ENCODE data around the gene TRIM47. TPM values are rescaled to one million over a fixed set of nuclear protein-coding genes. Genes with fewer than 3 reads are reported as not detected.
A peak's percentile ranks its signal among the peaks of the same experiment; 100 is the strongest.

TRIM47 gene
- total and polyA plus RNA-seq, 2 of the 13 experiments (the other 11 are each of a cell fraction or from before 2014, with no cell fraction given), result 33.5 to 82.0 TPM

DNA sequence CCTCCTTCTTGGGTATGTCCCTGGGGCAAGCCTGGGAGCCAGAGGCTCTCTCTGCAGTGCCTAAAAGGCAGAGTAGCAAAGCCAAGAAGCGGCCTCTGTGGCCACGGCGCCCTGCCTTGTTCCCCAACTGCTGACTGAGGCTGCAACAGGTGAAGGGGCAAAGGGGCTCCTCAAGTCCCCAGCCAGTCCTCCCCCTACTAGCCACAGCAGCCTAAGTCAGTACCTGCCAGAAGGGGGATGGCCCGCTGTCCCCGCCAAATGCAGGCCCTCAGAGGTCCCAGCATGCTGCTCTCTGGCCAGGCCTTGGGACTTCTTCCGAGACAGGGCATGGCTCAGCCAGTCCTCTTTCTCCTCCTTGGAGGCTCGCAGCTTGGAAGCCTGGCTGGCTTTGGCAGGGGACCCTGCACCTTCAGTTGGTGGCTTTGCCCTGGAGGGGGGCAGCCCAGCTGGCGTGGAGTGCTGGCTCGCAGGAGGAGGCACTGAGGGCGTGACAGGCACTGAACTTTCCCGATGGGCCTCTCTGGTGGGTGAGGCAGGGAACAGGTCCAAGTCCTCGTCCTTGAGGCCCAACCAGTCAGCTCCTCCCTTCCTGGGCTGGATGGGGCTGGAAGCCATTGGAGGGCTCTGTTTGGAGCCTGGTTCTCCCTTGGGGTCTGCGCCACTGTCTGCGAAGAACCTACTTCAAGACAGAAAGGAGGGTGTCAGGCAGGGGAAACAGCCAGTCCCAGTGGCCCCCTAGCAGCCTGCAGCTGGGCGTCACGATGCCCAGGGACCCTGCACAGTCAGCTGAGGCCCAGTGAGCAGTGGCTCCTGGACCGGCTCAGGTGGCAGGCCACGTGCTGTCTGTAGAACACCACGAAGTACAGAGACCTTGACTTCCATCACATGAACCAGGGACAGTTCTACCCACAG lies 44.8 kb upstream of the TRIM47 start (continued):
- peak; percentile 32; the same call in 1 of the 2 replicates for TF ChIP-seq HOXA5 (CRISPR knock-in tag; IDR thresholded peaks at IDR 0.05)
- TF ChIP-seq, protein P1, sequence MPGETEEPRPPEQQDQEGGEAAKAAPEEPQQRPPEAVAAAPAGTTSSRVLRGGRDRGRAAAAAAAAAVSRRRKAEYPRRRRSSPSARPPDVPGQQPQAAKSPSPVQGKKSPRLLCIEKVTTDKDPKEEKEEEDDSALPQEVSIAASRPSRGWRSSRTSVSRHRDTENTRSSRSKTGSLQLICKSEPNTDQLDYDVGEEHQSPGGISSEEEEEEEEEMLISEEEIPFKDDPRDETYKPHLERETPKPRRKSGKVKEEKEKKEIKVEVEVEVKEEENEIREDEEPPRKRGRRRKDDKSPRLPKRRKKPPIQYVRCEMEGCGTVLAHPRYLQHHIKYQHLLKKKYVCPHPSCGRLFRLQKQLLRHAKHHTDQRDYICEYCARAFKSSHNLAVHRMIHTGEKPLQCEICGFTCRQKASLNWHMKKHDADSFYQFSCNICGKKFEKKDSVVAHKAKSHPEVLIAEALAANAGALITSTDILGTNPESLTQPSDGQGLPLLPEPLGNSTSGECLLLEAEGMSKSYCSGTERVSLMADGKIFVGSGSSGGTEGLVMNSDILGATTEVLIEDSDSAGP (CRISPR knock-in tag; IDR thresholded peaks at IDR 0.05; ENCODE audit: borderline replicate concordance), result peak; percentile 56; the same call in 1 of the 2 replicates
- no peak for TF ChIP-seq ZNF775 (CRISPR knock-in tag; IDR thresholded peaks at IDR 0.05; ENCODE audit: borderline replicate concordance)
- TF ChIP-seq, protein P2, sequence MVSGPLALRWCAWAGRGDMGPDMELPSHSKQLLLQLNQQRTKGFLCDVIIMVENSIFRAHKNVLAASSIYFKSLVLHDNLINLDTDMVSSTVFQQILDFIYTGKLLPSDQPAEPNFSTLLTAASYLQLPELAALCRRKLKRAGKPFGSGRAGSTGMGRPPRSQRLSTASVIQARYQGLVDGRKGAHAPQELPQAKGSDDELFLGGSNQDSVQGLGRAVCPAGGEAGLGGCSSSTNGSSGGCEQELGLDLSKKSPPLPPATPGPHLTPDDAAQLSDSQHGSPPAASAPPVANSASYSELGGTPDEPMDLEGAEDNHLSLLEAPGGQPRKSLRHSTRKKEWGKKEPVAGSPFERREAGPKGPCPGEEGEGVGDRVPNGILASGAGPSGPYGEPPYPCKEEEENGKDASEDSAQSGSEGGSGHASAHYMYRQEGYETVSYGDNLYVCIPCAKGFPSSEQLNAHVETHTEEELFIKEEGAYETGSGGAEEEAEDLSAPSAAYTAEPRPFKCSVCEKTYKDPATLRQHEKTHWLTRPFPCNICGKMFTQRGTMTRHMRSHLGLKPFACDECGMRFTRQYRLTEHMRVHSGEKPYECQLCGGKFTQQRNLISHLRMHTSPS (CRISPR knock-in tag; IDR thresholded peaks at IDR 0.05; ENCODE audit: low read depth), result peak; percentile 26
- TF ChIP-seq, protein P3, sequence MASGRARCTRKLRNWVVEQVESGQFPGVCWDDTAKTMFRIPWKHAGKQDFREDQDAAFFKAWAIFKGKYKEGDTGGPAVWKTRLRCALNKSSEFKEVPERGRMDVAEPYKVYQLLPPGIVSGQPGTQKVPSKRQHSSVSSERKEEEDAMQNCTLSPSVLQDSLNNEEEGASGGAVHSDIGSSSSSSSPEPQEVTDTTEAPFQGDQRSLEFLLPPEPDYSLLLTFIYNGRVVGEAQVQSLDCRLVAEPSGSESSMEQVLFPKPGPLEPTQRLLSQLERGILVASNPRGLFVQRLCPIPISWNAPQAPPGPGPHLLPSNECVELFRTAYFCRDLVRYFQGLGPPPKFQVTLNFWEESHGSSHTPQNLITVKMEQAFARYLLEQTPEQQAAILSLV (CRISPR knock-in tag; IDR thresholded peaks at IDR 0.05; ENCODE audit: borderline replicate concordance), result peak; percentile 40; the same call in 1 of the 2 replicates
- TF ChIP-seq DNMT1 (CRISPR knock-in tag; IDR thresholded peaks at IDR 0.05), result peak; percentile 22; the same call in 1 of the 2 replicates
- TF ChIP-seq ZNF703 (CRISPR knock-in tag; IDR thresholded peaks at IDR 0.05; ENCODE audit: borderline replicate concordance), result no peak
- no peak; the same call in 1 of the 2 replicates for TF ChIP-seq ATF7-NPFF (CRISPR knock-in tag; IDR thresholded peaks at IDR 0.05; ENCODE audit: low read depth)
- peak; percentile 14; the same call in 1 of the 2 replicates for TF ChIP-seq ZSCAN21 (CRISPR knock-in tag; IDR thresholded peaks at IDR 0.05; ENCODE audit: borderline replicate concordance)
- TF ChIP-seq ZFP90 (CRISPR knock-in tag; IDR thresholded peaks at IDR 0.05; ENCODE audit: borderline replicate concordance), result 0 out of 2 replicates have a peak, but pooled peaks have one; percentile 64
- peak; percentile 12; the same call in 1 of the 2 replicates for TF ChIP-seq MYC (CRISPR knock-in tag; IDR thresholded peaks at IDR 0.05; ENCODE audit: borderline replicate concordance)
- TF ChIP-seq SKI (IDR thresholded peaks at IDR 0.05; ENCODE audit: partially characterized antibody), result no peak
- TF ChIP-seq ZNF24 (IDR thresholded peaks at IDR 0.05), result no peak
- TF ChIP-seq NCOA5 (CRISPR knock-in tag; IDR thresholded peaks at IDR 0.05), result no peak
- no peak for TF ChIP-seq SMAD9 (CRISPR knock-in tag; IDR thresholded peaks at IDR 0.05)
- TF ChIP-seq, protein P4, sequence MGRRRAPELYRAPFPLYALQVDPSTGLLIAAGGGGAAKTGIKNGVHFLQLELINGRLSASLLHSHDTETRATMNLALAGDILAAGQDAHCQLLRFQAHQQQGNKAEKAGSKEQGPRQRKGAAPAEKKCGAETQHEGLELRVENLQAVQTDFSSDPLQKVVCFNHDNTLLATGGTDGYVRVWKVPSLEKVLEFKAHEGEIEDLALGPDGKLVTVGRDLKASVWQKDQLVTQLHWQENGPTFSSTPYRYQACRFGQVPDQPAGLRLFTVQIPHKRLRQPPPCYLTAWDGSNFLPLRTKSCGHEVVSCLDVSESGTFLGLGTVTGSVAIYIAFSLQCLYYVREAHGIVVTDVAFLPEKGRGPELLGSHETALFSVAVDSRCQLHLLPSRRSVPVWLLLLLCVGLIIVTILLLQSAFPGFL (CRISPR knock-in tag; IDR thresholded peaks at IDR 0.05), result 0 out of 2 replicates have a peak, but pooled peaks have one; percentile 39
- TF ChIP-seq, protein P5, sequence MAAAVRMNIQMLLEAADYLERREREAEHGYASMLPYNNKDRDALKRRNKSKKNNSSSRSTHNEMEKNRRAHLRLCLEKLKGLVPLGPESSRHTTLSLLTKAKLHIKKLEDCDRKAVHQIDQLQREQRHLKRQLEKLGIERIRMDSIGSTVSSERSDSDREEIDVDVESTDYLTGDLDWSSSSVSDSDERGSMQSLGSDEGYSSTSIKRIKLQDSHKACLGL (CRISPR knock-in tag; IDR thresholded peaks at IDR 0.05), result peak; percentile 53; the same call in 1 of the 2 replicates
- TF ChIP-seq ZSCAN29 (CRISPR knock-in tag; conservative IDR thresholded peaks at IDR 0.05), result no peak
- TF ChIP-seq XRCC5 (optimal IDR thresholded peaks at IDR 0.05; ENCODE audit: low read length), result peak; percentile 3
- peak; percentile 72 for TF ChIP-seq ZNF883 (CRISPR knock-in tag; IDR thresholded peaks at IDR 0.05; ENCODE audit: not compliant biosample characterization)
- no peak for TF ChIP-seq ZNF577 (CRISPR knock-in tag; IDR thresholded peaks at IDR 0.05; ENCODE audit: borderline replicate concordance, low read depth)
- TF ChIP-seq SPEN (CRISPR knock-in tag; IDR thresholded peaks at IDR 0.05; ENCODE audit: low read depth), result peak; percentile 51; the same call in 1 of the 2 replicates

Data from HepG2 (cell line).